Measurements from ENCODE around the gene SREBF2. TPM values are rescaled to one million over a fixed set of nuclear protein-coding genes. Genes with fewer than 3 reads are reported as not detected.

Gene SREBF2
- total and polyA plus RNA-seq, 2 donors (not counting 3 experiments of a cell fraction or from before 2014, with no cell fraction given), result 101 to 136 TPM

GRCh38 chr22:41951898-41952474, 119.1 kb downstream of the SREBF2 start, which contains the start of gene SMIM45:
Gene SMIM45, plus strand, starts transcription at chr22:41952150.
- Histone ChIP-seq H3K36me3 (ENCODE audit: control insufficient read depth in 2 of 2, extremely low read depth in 1 of 2, insufficient read depth in 2 of 2, low read length in 2 of 2) (no peaks in the 10 kb centered on the region), H2AFZ (ENCODE audit: low read depth, low read length) (no peak within 1 kb of the TSS), H4K20me1 (replicated peaks; ENCODE audit: control insufficient read depth, extremely low read depth, insufficient read depth, low read length) (no peaks in the 10 kb centered on the region), H3K9me1 (replicated peaks; ENCODE audit: control insufficient read depth, extremely low read depth, insufficient read depth, low read length) (no peaks in the 10 kb centered on the region), H3K27me3 (ENCODE audit: control insufficient read depth in 2 of 2, insufficient read depth in 2 of 2, low read length in 2 of 2) (no peaks in the 10 kb centered on the region), H3K9ac (replicated peaks; ENCODE audit: extremely low read depth, insufficient read depth, low read length) (no peak within 1 kb of the TSS), H3K9me3 (replicated peaks; ENCODE audit: control insufficient read depth, insufficient read depth, low read length) (no peaks in the 10 kb centered on the region), H3K79me2 (ENCODE audit: control insufficient read depth, insufficient read depth, low read length) (no peaks in the 10 kb centered on the region), H3K4me3 (replicated peaks in 1 of 3; ENCODE audit: insufficient read depth in 1 of 3, low read depth in 1 of 3, low read length in 3 of 3) (no peak within 1 kb of the TSS), H3K4me2 (ENCODE audit: insufficient read depth, low read length) (no peak within 1 kb of the TSS), H3K27ac (ENCODE audit: insufficient read depth, low read depth, low read length) (no peak within 1 kb of the TSS), H3K4me1 (ENCODE audit: control insufficient read depth, extremely low read depth, insufficient read depth, low read length) (no peaks in the 10 kb centered on the region)
- dilution Hi-C loops (cut with MboI; ENCODE audit: extremely low pct_ligation_motif_present, low sequenced_read_pairs), result no loop called here
- ChIA-PET CTCF (interaction anchor here (0.8 to 1.0 kb wide), 2 partner anchors 11 to 255 kb away, joined by 3 to 6 read pairs; no protein-coding TSS in a partner anchor), POLR2A (no interaction called here)
- intact Hi-C loops (cut with micrococcal nuclease), result no loop called here
- BruUV-seq (replicated peaks), result no TSS peak
- TF ChIP-seq POLR2A (IDR thresholded peaks at IDR 0.05; ENCODE audit: low read depth, low read length), result no peak
- TF ChIP-seq GATA2 (IDR thresholded peaks at IDR 0.05; ENCODE audit: insufficient read depth, insufficient read length, low read depth, low read length), result no peak
- no peak for TF ChIP-seq MYC (IDR thresholded peaks at IDR 0.05; ENCODE audit: low read depth, low read length)
- no peak for TF ChIP-seq POLR2AphosphoS5 (IDR thresholded peaks at IDR 0.05; ENCODE audit: insufficient read depth, low read depth, low read length)
- TF ChIP-seq JUN (IDR thresholded peaks at IDR 0.05; ENCODE audit: borderline replicate concordance, insufficient read depth, insufficient read length, low read depth), result no peak
- TF ChIP-seq CTCF (IDR thresholded peaks at IDR 0.05; ENCODE audit: extremely low read depth in 1 of 2, insufficient read depth in 1 of 2, low read depth in 1 of 2, low read length in 2 of 2), result no peak
- TF ChIP-seq MAX (IDR thresholded peaks at IDR 0.05; ENCODE audit: insufficient read depth, insufficient read length), result no peak
- TF ChIP-seq EZH2 (IDR thresholded peaks at IDR 0.05; ENCODE audit: borderline replicate concordance, low read depth, low read length, severe bottlenecking), result no peak
- TF ChIP-seq FOS (IDR thresholded peaks at IDR 0.05; ENCODE audit: borderline replicate concordance, insufficient read depth, low read length), result no peak
- DNase-seq (ENCODE audit: low read depth, low spot score) (no peak), FAIRE-seq (no peak)

All from endothelial cell of umbilical vein (primary cell).